Activated CD8-positive, alpha-beta memory T cell treated with anti-CD3 and anti-CD28 coated beads for 36 hours (primary cell): ENCODE results near the gene PACRG. TPM values are rescaled to one million over a fixed set of nuclear protein-coding genes. Genes with fewer than 3 reads are reported as not detected.
"Not testable (repeated sequence)": the region's sequence is repeated elsewhere in the genome, so short reads cannot be mapped to it uniquely, and the experiment has no call there.

Source experiments
- CTCF ChIA-PET: fragments of 350-600 bp; sonication (Branson Sonifier 250); formaldehyde crosslinking; loops from one replicate; lab custom pipeline; 2021; ENCODE audit warnings: antibody characterized with exemption; lab: Charles Lee
- POLR2A ChIA-PET: fragments of 350-600 bp; sonication (Branson Sonifier 250); formaldehyde crosslinking; loops from one replicate; lab custom pipeline; 2021; ENCODE audit warnings: antibody characterized with exemption; lab: Charles Lee
- total RNA-seq, 2 experiments: library from RNA; stranded (reverse); gene quantifications; one replicate each; pipeline ENCODE4 v1.2.3, GENCODE V29; 2021

The PACRG gene
- total RNA-seq, 2 experiments from 2014 or later, result not detected

DNA sequence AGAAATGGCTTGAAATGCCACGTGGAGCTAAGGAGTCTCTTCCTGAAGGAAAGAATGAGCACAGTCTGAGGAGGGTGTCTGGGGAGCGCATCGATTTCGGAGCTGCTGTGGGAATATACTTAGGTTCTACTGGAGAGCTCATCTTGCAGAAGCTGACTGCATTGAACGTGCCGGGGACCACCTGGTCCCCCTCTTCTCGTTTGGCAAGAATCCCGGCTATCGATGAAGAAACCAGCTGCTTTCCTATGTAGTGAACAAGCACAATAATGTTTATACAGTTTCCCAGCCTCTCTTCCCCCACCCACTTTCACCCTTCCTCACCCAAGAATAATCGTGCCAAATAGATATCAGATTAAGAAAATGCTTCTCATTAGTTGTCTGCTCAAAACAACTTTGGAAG is 242.5 kb downstream of the PACRG start:
- POLR2A ChIA-PET, result no interaction called here

GRCh38 chr6:162971356-162971755 is 243.6 kb downstream of the PACRG start:
- CTCF ChIA-PET, result no interaction called here
- POLR2A ChIA-PET, result no interaction called here

More for the DNA sequence above, 242.5 kb downstream of the PACRG start:
- CTCF ChIA-PET, result no interaction called here

DNA sequence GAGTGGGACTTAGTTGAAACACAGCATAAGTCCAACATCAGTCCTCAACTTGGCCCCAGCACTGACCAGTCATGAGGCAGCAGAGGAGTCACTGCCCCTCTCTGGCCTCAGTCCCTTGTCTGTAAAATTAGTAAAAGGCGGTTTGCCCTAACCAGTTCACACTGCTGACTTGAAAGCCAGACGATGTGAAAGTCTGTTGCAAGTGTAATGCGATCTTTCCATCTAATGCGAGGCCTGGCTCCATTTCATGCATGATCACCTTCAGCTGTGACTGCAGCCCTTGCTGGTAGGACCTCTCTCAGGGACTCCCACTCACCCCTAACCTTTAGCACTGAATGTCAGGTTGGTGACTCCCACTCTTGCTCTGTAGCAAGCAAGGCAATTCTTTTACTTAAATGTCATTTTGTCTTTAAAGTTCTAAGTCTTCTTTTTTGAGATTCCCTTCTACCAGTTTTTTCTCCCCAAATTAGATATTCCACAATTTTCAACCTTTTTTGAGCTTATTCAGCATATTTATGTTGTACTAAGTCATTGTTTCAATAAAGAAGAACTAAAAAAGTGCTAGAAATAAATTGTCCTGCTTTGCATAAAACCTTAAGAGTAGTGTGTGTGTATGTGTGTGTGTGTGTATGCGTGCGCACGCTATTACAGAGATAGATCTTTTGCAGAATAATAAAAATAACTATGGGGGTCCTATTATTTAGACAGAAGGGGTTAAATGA is 245.5 kb downstream of the PACRG start:
- ChIA-PET POLR2A (no interaction called here), CTCF (no interaction called here)

DNA sequence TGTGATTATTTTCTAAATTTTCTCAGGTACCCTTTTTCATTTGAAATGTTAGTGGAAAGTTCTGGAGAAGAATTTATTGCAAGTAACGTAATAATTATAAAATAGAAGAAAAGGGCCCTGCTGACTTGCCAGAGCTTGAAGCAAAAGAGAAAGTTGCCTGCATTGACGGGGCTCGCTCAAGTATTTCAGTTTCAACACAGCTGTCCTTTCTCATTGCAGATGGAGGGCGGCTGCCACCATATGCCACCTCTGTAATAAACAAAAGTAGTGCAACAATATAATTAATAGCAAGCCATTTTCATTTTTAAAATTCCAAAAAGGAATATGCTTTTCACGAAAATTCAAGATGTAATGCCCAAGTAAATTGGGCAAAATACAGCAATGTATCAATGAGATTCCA is 246.2 kb downstream of the PACRG start:
- CTCF ChIA-PET, result no interaction called here
- POLR2A ChIA-PET, result no interaction called here

- ChIA-PET CTCF (no interaction called here), POLR2A (no interaction called here)
Measured at GRCh38 chr6:162974685-162975084, 246.9 kb downstream of the PACRG start.

GRCh38 chr6:162976141-162976540 is 248.4 kb downstream of the PACRG start:
- CTCF ChIA-PET, result no interaction called here
- POLR2A ChIA-PET, result no interaction called here

GRCh38 chr6:162983234-162983633 is 255.5 kb downstream of the PACRG start:
- POLR2A ChIA-PET, CTCF ChIA-PET: not testable (repeated sequence)

GRCh38 chr6:162998777-162999176 is 271.0 kb downstream of the PACRG start:
- POLR2A ChIA-PET, result no interaction called here

GRCh38 chr6:162999575-163000285 is 272.0 kb downstream of the PACRG start:
- CTCF ChIA-PET, result no interaction called here
- POLR2A ChIA-PET, result no interaction called here

More at GRCh38 chr6:162998777-162999176, 271.0 kb downstream of the PACRG start:
- CTCF ChIA-PET, result no interaction called here

GRCh38 chr6:163001330-163001729 is 273.6 kb downstream of the PACRG start:
- CTCF ChIA-PET, result no interaction called here

DNA sequence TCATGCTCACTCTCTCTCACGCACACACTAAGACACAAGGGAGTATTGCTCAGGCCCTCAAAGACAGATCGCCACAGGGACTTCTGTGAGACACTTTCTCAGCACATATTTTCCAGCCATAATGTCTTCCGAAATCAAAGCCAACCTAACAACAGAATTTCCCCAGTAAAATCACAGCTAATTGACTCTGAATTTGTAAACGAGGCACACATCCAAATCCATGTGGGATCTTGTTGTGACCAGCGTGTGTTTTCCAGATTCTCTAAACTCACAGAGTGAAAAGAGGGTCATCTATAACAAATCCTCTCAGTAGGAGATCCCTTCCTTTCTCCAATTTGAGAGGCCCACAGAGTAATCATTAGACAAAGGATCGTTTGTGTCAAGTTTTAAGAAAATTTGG is 280.4 kb downstream of the PACRG start:
- ChIA-PET POLR2A (no interaction called here), CTCF (no interaction called here)

More at GRCh38 chr6:163001330-163001729, 273.6 kb downstream of the PACRG start:
- POLR2A ChIA-PET, result no interaction called here

DNA sequence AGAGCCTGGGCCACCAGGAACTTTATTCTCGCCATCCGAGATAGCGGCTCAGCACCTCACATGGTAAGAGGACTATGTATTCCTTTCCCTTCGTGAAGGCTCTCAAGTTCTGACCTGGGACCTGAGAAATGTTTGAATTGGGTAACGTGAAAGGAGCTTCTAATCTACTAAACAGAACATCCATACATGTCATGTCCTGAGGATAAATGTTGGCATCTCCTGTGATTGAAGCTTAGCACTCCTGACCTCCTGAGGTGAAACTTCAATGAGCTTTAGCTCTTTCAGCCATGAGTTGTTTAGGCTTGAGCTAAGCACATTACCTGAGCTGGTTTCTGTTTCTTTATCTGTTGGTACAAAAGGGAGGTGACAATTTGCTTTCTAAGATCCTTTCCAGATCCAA is 280.9 kb downstream of the PACRG start:
- ChIA-PET CTCF (no interaction called here), POLR2A (no interaction called here)

DNA sequence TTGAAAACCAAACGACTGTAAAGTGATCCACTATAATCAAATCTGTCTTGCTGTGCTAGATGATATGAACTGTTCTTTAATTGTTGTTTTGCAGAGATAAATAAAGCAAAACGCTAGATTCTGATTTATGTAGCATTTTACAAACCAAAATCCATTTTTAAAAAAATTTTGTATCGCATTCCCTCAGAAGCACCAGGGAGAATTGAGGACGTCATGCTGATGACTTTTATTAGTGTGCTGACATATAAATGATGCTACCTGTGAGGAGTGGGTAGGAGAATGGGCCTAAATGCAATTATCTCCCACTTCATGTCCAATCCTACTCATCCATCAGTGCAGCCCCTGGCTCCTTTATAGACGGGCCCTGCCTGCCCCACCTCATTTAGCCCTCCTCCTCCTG is 282.4 kb downstream of the PACRG start:
- ChIA-PET POLR2A (no interaction called here), CTCF (no interaction called here)

GRCh38 chr6:163014736-163015135 is 287.0 kb downstream of the PACRG start:
- POLR2A ChIA-PET, result no interaction called here

DNA sequence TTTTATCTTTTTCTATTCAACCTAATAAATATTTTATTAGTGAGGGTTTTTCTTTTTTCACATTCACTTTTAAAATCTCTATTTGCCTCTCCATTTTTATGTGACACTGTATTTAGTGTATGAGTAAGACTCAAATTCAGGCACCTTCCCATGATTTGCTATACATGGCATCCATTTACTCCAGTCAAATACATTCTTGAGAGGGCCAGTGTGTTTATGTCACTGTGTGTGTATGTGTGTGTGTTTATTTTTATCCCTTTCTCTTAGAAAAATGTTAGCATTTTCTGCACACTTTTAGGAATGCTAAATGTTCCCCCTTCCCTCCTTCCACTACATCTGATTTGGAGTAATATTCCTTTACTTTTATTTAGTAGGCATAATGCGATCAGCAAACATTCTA is 290.0 kb downstream of the PACRG start:
- ChIA-PET POLR2A (no interaction called here), CTCF (no interaction called here)

More at GRCh38 chr6:163014736-163015135, 287.0 kb downstream of the PACRG start:
- CTCF ChIA-PET, result no interaction called here

DNA sequence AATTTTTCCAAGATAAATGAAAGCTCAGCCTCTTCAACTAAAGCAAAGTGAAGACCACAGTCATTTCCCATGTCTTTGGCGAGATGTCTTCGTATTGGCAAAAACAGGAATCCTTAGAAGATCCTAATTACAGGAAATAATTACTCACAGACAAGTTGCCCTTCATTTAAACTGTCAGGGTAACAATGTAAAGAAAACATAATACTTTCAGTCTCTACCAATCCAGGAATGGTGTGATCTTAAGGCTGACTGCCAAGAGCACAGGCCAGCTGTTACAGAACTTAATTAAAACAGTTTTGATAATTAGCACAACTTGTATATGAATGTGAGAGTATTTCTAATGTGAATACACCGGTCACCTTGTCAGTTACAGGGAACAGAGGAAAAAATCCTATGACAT is 292.2 kb downstream of the PACRG start:
- CTCF ChIA-PET, result no interaction called here
- POLR2A ChIA-PET, result no interaction called here

- ChIA-PET POLR2A (no interaction called here), CTCF (no interaction called here)
Measured at GRCh38 chr6:163021054-163021453, 293.3 kb downstream of the PACRG start.

- CTCF ChIA-PET, result no interaction called here
- POLR2A ChIA-PET, result no interaction called here
Measured at GRCh38 chr6:163023700-163024099, 295.9 kb downstream of the PACRG start.

DNA sequence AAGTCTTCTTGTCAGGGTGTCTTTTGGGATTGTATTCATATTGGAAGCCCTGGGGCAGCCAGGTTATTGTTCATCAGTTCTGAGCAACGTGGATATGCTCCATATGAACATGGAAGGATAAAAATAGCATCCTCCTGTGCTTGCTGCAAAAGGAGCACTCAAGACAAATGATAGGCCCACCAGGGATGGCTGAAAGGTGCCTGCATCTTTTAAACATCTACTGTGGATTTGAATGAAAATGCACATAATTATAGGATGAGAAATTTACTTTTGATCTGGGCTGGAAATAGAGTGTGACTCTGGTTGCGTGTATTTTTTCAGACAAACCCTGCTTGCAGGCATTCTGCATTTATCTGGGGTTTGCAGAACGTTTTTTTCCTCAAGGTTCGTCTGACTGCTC is 299.1 kb downstream of the PACRG start:
- ChIA-PET POLR2A (no interaction called here), CTCF (no interaction called here)

GRCh38 chr6:163030980-163031379 is 303.2 kb downstream of the PACRG start:
- CTCF ChIA-PET, result no interaction called here
- POLR2A ChIA-PET, result no interaction called here

DNA sequence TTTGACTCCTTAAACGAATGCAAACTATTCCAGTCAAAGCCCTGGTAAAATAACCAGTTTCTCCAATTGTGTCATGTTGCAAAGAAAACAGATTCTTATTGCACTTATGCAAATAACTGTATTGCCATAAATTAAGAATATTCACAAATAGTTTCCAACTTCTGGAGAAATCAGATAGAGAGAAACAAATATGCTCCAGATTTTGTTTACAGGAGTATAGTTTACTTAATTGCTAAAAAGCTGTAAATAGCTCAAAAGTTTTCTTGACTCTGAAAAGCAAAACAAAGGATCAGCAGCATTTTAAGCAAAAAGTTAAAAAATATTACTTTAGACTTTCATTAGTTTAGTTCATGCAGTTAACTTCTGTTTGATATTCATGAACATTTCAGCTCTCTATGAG is 304.2 kb downstream of the PACRG start:
- POLR2A ChIA-PET, result no interaction called here
- CTCF ChIA-PET, result no interaction called here
